Activated B cell treated with CpG ODN at 0.5 μM for 24 hours (primary cell): ENCODE results near the gene BICRA. TPM values are rescaled to one million over a fixed set of nuclear protein-coding genes. Genes with fewer than 3 reads are reported as not detected.

Source experiments
- ATAC-seq: fragments of 200-7000 bp; cut with Tn5 transposase; one replicate; pipeline ENCODE4 v1.10.0; 2021; ENCODE audit warnings: low read depth, mild to moderate bottlenecking, moderate library complexity
- CTCF ChIA-PET: fragments of 350-600 bp; sonication (Branson Sonifier 250); formaldehyde crosslinking; loops from one replicate; lab custom pipeline; 2021; ENCODE audit warnings: antibody characterized with exemption; lab: Charles Lee
- POLR2A ChIA-PET: fragments of 350-600 bp; sonication (Branson Sonifier 250); formaldehyde crosslinking; loops from one replicate; lab custom pipeline; 2021; ENCODE audit warnings: antibody characterized with exemption; lab: Charles Lee
- DNase-seq: peaks from one replicate; pipeline ENCODE4 v3.0.0; 2022
- H3K27ac Mint-ChIP-seq: one replicate; pipeline ENCODE4 v1.8.0; 2020; ENCODE audit warnings: mixed read lengths
- H3K27me3 Mint-ChIP-seq: one replicate; pipeline ENCODE4 v1.8.0; 2021; ENCODE audit warnings: mixed read lengths
- H3K36me3 Mint-ChIP-seq: one replicate; pipeline ENCODE4 v1.8.0; 2021; ENCODE audit warnings: low read depth, mixed read lengths
- H3K4me1 Mint-ChIP-seq: one replicate; pipeline ENCODE4 v1.8.0; 2021; ENCODE audit warnings: mixed read lengths
- H3K4me3 Mint-ChIP-seq: one replicate; pipeline ENCODE4 v1.8.0; 2020; ENCODE audit warnings: mild to moderate bottlenecking, mixed read lengths
- H3K9me3 Mint-ChIP-seq: one replicate; pipeline ENCODE4 v1.8.0; 2020; ENCODE audit warnings: mixed read lengths
- CTCF ChIP-seq: fragments of 200-600 bp; IDR thresholded peaks from one replicate; pipeline ENCODE4 v1.8.0; 2022; ENCODE audit warnings: antibody characterized with exemption, mild to moderate bottlenecking
- intact Hi-C: fragments of 100-400 bp; cut with micrococcal nuclease; formaldehyde crosslinking; loops from one replicate; pipeline ENCODE4 v1.15.1; 2024
- total RNA-seq: library from RNA; stranded (reverse); gene quantifications from 2 replicates; pipeline ENCODE4 v1.2.3, GENCODE V29; 2022

Gene BICRA
- total RNA-seq, 1 donor from 2014 or later = 16.0 TPM

DNA sequence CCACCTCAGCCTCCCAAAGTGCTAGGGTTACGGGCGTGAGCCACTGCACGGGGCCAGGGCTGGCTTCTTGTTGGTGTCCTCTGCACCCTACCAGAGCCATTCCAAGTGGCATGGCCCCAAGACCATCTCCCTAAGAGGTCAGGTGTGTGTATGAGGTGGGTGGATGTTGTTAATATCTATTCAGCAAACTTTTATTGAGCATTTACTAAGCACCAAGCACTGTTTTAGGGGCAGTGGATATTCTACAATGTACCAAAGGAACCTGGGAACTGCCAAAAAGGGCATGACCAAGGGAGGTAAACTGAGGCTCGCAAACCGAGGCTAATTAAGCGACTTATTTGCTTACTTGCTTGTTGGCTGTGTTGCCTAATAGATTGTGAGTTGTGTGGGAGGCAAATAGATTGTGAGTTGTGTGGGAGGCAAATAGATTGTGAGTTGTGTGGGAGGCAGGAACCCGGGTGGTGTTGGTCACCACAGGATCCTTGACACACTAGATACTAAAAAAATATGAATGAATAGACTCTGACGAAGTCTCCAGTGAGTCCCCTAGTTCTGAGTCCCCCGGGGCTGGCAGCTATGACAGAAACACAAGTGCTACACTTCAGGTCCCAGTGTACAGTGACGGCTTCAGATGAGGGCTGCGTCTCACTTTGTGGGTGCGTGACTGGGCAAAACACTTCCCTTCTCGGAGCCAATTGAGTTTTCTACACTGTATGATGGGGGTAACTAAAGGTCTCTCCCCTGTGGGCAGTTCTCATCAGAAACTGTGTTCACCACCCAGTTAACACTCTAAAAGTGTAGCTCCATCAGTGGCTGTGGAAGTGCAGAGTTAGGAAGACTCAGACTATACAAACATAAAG is 5.0 kb upstream of the BICRA start:
- Mint-ChIP-seq H3K27ac (no peak overlapping the region), H3K36me3 (peaks cover under 1% of the 10 kb centered on the region), H3K9me3 (no peaks in the 10 kb centered on the region), H3K4me3 (peak overlapping the region; percentile 11), H3K4me1 (peaks cover 11% of the 10 kb centered on the region), H3K27me3 (peaks cover 2% of the 10 kb centered on the region)
- no peak for TF ChIP-seq CTCF
- CTCF ChIA-PET = interaction anchor here (0.6 kb wide), 1 partner anchor 88 kb away, joined by 3 read pairs; no protein-coding TSS in a partner anchor
- POLR2A ChIA-PET = no interaction called here
- ATAC-seq (no peak), DNase-seq (no peak)
- intact Hi-C loops = no loop called here

- Mint-ChIP-seq H3K27me3 (no peaks in the 10 kb centered on the region), H3K4me3 (peak overlapping the region; percentile 84), H3K36me3 (peaks cover 2% of the 10 kb centered on the region), H3K9me3 (no peaks in the 10 kb centered on the region), H3K4me1 (peaks cover 21% of the 10 kb centered on the region), H3K27ac (peak overlapping the region; percentile 71)
- TF ChIP-seq CTCF = no peak
- DNase-seq = no peak
- intact Hi-C loops = loop anchor here (1.0 to 2.0 kb wide), 6 partner anchors 7 to 333 kb away; partner anchors contain the start of genes DHX34, INAFM1, KPTN and NAPA
- CTCF ChIA-PET = interaction anchor here (1.4 kb wide), 1 partner anchor 171 kb away, joined by 3 read pairs; no protein-coding TSS in a partner anchor
- ATAC-seq = no peak
- POLR2A ChIA-PET = interaction anchor here (0.8 to 1.7 kb wide), 3 partner anchors 8 to 131 kb away, joined by 3 to 11 read pairs (median 3); partner anchors contain the start of gene KPTN
Measured at GRCh38 chr19:47607564-47608073, 1.3 kb upstream of the BICRA start.

DNA sequence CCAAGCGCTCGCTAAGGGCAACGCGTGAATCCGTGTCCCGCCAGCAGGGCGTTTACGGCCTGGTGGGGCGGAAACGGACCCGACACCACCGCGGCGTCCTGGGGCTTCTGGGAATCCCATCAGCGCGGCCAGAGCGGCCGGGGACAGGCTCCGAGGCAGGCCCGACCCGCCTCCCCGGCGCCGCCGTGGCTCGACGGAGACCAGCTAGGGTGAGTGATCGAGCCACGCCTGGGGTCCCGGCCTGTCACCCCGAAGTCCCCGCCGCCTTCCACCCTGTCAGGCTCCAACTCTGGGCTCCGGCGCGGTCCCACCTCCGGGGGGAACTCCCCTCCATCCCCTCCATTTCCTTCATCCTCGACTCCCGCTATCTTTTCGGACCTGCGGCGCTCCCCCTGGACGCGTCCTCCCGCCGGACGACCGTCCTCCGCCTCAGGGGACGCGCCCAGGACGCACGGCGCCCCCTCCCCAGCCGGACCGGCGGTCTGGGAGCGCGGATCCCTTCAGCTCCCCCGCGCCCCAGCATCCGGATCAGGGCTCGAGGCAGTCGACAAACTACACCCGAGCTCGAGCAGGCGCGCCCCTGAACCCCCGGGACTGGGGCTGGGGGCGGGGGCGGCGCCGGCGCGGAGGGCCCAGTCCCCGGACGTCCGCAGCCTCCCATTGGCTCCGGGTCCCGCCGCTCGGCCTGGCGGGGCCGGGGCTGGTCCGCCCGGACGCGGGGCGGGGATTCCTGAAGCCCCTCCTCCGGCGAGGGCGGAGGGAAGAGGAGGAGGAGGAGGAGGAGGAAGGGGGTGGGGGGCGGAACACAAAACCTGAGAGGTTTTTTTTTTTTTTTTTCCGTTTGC is 638 bp upstream of the BICRA start:
- ChIA-PET POLR2A (interaction anchor here (0.6 to 1.7 kb wide), 5 partner anchors 8 to 578 kb away, joined by 3 to 11 read pairs (median 3); partner anchors contain the start of gene KPTN), CTCF (interaction anchor here (0.5 to 1.4 kb wide), 4 partner anchors 8 to 171 kb away, joined by 3 read pairs; no protein-coding TSS in a partner anchor)
- DNase-seq = peak; percentile 99
- peak; percentile 90 for ATAC-seq
- Mint-ChIP-seq H3K36me3 (peaks cover 2% of the 10 kb centered on the region), H3K27ac (peak overlapping the region; percentile 71), H3K4me1 (peaks cover 25% of the 10 kb centered on the region), H3K27me3 (no peaks in the 10 kb centered on the region), H3K4me3 (peak overlapping the region; percentile 84), H3K9me3 (no peaks in the 10 kb centered on the region)
- intact Hi-C loops = loop anchor here (1.0 to 2.0 kb wide), 6 partner anchors 8 to 334 kb away; partner anchors contain the start of genes DHX34, INAFM1, KPTN and NAPA
- no peak for TF ChIP-seq CTCF

DNA sequence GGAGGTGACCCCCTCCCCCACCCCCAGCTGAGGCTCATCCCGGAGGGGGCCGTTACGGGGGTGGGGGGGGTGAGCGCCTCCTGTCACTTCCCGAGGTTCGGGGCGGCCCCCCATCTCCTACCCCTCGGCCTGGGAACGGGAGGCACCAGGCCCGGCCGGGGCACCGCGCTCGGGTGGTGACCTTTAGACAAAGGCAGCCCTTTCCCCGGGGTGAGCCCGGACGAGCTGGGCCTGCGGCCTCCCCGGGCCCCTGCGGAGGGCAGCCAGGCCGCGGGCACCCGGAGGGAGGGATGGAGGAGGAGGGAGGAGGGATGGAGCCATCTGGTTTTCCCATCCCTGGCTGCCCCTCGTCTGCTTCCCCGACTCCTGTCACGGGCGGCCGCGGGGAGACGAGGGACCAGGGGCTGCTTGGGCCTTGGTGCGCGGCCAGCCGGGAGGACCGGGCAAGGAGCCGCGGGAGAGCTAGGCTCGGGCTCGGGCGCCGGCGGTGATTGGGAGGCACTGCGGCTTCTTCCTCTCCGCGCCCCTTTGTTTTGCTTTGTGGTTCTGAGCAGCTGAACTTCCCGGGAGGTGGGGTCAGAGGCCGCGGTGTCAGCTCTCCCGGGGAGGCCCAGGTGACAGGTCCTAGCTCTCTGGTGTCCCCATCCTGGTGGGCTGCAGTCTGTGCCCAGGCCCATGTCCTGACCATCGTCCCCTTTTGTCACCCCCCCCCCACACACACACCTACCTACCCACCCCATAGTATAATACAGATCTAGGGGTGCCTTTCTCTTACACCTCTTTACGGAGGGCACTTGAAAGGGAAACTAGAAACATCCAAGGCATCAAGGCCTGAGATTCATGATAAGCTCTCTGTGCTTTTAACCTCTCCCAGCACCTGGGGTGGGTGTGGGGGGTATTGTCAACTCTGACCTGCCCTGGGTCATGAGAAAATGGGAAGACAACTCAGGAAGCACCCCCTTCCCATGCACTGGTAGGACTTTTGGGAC is 1.3 kb downstream of the BICRA start:
- H3K4me1 Mint-ChIP-seq = peaks cover 38% of the 10 kb centered on the region
- H3K27ac Mint-ChIP-seq = peak overlapping the region; percentile 50
- POLR2A ChIA-PET = interaction anchor here (0.5 to 1.9 kb wide), 12 partner anchors 10 to 1093 kb away, joined by 3 to 25 read pairs (median 4); partner anchors contain the start of genes KPTN and NAPA
- ATAC-seq = no peak
- TF ChIP-seq CTCF = no peak
- intact Hi-C loops = loop anchor here (2.0 kb wide), 1 partner anchor 261 kb away; the partner anchor contains the start of gene DHX34
- CTCF ChIA-PET = interaction anchor here (0.7 to 1.3 kb wide), 2 partner anchors 9 to 10 kb away, joined by 3 read pairs; no protein-coding TSS in a partner anchor
- peaks cover 6% of the 10 kb centered on the region for H3K36me3 Mint-ChIP-seq
- H3K27me3 Mint-ChIP-seq = no peaks in the 10 kb centered on the region
- peak overlapping the region; percentile 64 for H3K4me3 Mint-ChIP-seq
- peak; percentile 29 for DNase-seq
- H3K9me3 Mint-ChIP-seq = peaks cover 2% of the 10 kb centered on the region
